ENCODE results near the gene KRTAP16-1. TPM values are rescaled to one million over a fixed set of nuclear protein-coding genes. Genes with fewer than 3 reads are reported as not detected.

The KRTAP16-1 gene
- total RNA-seq, 4 donors from 2014 or later: not detected

DNA sequence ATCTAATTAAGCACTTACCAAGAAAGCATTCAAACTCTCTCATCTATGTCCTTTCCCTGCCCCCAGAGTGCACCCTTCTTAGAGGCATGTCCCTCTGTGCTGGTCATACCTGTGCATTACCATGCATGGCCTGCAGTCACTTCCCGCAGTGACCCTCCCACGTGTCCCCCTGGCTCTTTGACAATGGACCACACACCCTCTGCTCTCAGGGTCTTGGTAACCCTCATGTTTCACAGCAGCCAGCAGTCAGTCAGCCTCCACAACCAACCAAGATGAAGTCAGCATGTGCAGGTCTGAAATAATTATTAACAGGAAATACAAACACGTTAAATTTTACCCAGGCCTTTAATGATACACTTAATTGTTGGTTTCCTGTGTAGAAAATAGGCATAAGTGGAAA, 31.4 kb upstream of the KRTAP16-1 start:
- Histone ChIP-seq H3K27ac (no peak overlapping the region), H3K27me3 (no peaks in the 10 kb centered on the region), H3K36me3 (no peaks in the 10 kb centered on the region), H3K9me3 (no peaks in the 10 kb centered on the region), H3K4me1 (no peaks in the 10 kb centered on the region), H3K4me3 (no peak overlapping the region)
- no peak for DNase-seq
- no peak for TF ChIP-seq POLR2A (IDR thresholded peaks at IDR 0.05)
- no peak for TF ChIP-seq CTCF (IDR thresholded peaks at IDR 0.05)
- intact Hi-C loops (cut with DNase I; ENCODE audit: low total_unique reads): no loop called here

DNA sequence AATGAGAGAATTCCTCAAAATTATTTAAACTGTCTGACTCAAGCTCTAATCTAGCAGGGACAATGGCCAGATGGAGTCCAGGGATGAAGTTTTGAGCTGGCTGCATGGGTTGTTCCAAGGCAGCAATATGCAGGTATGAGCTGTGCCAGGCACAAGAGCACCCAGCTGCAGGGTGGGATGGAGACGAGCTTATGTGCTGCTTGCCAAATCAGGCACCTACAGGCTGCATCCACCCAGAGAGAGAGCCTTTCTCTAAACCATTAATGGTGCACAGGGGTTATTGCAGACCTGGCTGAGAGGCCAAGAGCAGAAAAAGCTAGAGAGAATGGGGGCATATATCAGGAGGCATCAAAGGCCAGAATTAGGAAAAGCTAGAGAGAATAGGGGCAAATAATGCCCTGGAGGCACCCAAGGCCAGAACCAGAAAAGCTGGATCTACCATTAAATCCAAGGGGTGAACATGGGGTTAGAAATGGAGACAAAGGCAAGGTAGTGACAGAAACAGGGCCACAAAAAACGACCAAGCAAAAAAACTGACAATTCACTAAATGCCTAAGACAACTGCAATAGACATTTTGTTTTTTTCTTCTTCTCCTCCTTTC, 30.6 kb upstream of the KRTAP16-1 start:
- intact Hi-C loops (cut with DNase I; ENCODE audit: low total_unique reads): no loop called here
- H3K27ac ChIP-seq: no peak overlapping the region
- no peak for TF ChIP-seq CTCF (IDR thresholded peaks at IDR 0.05)
- no peak for TF ChIP-seq POLR2A (IDR thresholded peaks at IDR 0.05)
- no peaks in the 10 kb centered on the region for H3K27me3 ChIP-seq
- no peaks in the 10 kb centered on the region for H3K9me3 ChIP-seq
- H3K36me3 ChIP-seq: no peaks in the 10 kb centered on the region
- no peak overlapping the region for H3K4me3 ChIP-seq
- no peak for DNase-seq
- H3K4me1 ChIP-seq: no peaks in the 10 kb centered on the region

- H3K36me3 ChIP-seq: no peaks in the 10 kb centered on the region
- no peak overlapping the region for H3K4me3 ChIP-seq
- DNase-seq: no peak
- intact Hi-C loops (cut with DNase I; ENCODE audit: low total_unique reads): no loop called here
- H3K4me1 ChIP-seq: no peaks in the 10 kb centered on the region
- H3K9me3 ChIP-seq: no peaks in the 10 kb centered on the region
- no peak for TF ChIP-seq CTCF (IDR thresholded peaks at IDR 0.05)
- no peak overlapping the region for H3K27ac ChIP-seq
- no peaks in the 10 kb centered on the region for H3K27me3 ChIP-seq
These were observed 29.9 kb upstream of the KRTAP16-1 start for GRCh38 chr17:41338961-41339485.

DNA sequence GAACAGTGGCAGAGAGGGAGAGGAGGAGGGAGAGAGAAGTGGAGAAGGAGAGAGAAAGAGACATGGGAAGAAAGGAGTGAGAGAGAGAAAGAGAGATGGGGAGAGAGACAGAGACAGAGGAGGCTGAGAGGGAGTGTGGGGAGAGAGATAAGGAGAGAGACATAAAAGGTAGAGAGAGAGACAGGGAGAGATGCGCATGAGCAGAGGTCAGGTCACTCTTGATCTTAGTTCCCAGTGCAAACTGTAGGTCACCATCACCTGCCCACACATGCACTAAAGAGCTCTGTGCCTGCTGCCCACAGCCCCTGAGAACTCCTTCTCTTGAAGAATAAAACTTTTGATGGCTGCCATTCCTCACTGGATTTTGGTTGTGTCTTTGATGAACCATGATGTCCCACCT, 26.6 kb upstream of the KRTAP16-1 start:
- H3K4me1 ChIP-seq: no peaks in the 10 kb centered on the region
- H3K36me3 ChIP-seq: no peaks in the 10 kb centered on the region
- no peak overlapping the region for H3K27ac ChIP-seq
- DNase-seq: no peak
- no peak for TF ChIP-seq CTCF (IDR thresholded peaks at IDR 0.05)
- TF ChIP-seq POLR2A (IDR thresholded peaks at IDR 0.05): no peak
- intact Hi-C loops (cut with DNase I; ENCODE audit: low total_unique reads): no loop called here
- H3K9me3 ChIP-seq: no peaks in the 10 kb centered on the region
- H3K27me3 ChIP-seq: no peaks in the 10 kb centered on the region
- no peak overlapping the region for H3K4me3 ChIP-seq

GRCh38 chr17:41334385-41335305, 25.5 kb upstream of the KRTAP16-1 start:
- TF ChIP-seq CTCF (IDR thresholded peaks at IDR 0.05) (no peak), POLR2A (IDR thresholded peaks at IDR 0.05) (no peak)
- Histone ChIP-seq H3K27ac (no peak overlapping the region), H3K27me3 (no peaks in the 10 kb centered on the region), H3K4me1 (no peaks in the 10 kb centered on the region), H3K36me3 (no peaks in the 10 kb centered on the region), H3K4me3 (no peak overlapping the region), H3K9me3 (no peaks in the 10 kb centered on the region)
- intact Hi-C loops (cut with DNase I; ENCODE audit: low total_unique reads): no loop called here
- no peak for DNase-seq

Data from uterus (tissue), 4 donors.